ENCODE measurements around the gene NABP2.
A peak's percentile ranks its signal among the peaks of the same experiment; 100 is the strongest.

DNA sequence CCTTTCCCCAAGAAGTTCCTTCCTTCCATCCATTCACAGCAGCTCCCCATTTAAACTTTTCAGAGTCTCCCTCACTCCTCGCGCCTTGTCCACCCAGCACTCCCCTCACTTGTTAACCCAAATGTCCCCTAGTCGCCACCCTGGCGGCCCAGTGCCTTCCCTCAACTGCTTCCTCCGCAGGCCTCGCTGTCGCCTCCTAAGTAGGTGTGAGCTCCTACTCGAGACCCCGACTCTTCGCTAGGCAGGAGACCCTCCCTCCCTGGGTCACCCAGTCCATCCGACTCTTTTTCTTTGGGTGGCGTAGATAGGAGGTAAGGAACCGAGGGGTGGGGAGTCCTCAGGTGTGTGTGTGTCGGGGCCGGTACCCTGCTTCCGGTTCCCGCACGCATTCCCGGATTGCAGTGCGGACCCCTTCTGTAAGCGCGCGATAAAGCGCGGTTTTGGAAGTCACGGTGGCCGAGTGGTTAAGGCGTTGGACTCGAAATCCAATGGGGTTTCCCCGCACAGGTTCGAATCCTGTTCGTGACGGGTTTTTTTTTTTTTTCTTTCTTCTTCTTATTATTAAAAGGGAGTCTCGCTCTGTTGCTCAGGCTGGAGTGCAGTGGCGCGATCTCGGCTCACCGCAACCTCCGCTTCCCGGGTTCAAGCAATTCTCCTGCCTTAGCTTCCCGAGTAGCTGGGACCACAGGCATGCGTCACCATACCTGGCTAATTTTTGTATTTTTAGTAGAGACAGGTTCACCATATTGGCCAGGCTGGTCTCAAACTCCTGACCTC is 34.0 kb upstream of the NABP2 start:
- no peak for TF ChIP-seq ESRRA (IDR thresholded peaks at IDR 0.05; ENCODE audit: borderline replicate concordance, low read length)
- TF ChIP-seq MAZ (IDR thresholded peaks at IDR 0.05; ENCODE audit: borderline replicate concordance, low read depth, low read length): no peak
- TF ChIP-seq, protein P1, sequence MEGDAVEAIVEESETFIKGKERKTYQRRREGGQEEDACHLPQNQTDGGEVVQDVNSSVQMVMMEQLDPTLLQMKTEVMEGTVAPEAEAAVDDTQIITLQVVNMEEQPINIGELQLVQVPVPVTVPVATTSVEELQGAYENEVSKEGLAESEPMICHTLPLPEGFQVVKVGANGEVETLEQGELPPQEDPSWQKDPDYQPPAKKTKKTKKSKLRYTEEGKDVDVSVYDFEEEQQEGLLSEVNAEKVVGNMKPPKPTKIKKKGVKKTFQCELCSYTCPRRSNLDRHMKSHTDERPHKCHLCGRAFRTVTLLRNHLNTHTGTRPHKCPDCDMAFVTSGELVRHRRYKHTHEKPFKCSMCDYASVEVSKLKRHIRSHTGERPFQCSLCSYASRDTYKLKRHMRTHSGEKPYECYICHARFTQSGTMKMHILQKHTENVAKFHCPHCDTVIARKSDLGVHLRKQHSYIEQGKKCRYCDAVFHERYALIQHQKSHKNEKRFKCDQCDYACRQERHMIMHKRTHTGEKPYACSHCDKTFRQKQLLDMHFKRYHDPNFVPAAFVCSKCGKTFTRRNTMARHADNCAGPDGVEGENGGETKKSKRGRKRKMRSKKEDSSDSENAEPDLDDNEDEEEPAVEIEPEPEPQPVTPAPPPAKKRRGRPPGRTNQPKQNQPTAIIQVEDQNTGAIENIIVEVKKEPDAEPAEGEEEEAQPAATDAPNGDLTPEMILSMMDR (IDR thresholded peaks at IDR 0.05): no peak
- peak; percentile 30; the same call in 1 of the 2 replicates for TF ChIP-seq POLR2A (IDR thresholded peaks at IDR 0.05; ENCODE audit: low read length)
- TF ChIP-seq POLR2AphosphoS2 (conservative IDR thresholded peaks at IDR 0.05; ENCODE audit: low read length): no peak
- TF ChIP-seq CHD2 (IDR thresholded peaks at IDR 0.05; ENCODE audit: low read length, partially characterized antibody): no peak
